ENCODE data around the gene CCL26.
"Not testable (repeated sequence)": the region's sequence is repeated elsewhere in the genome, so short reads cannot be mapped to it uniquely, and the experiment has no call there.

CCL26 gene

DNA sequence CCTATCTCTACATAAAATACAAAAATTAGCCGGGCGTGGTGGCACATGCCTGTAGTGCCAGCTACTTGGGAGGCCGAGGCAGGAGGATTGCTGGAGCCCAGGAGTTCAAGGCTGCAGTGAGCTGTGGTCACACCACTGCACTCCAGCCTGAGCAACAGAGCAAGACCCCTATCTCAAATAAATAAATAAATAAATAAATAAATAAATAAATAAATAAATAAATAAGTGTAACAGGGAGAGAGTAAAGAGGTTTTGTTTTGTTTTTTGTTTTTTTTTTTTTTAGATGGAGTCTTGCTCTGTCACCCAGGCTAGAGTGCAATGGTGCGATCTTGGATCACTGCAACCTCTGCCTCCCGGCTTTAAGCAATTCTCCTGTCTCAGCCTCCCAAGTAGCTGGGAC is 20.6 kb upstream of the CCL26 start:
- DNase-seq (ENCODE audit: low read depth in 2 of 2) = not testable (repeated sequence)

GRCh38 chr7:75789361-75789924 is 17.4 kb upstream of the CCL26 start:
- DNase-seq (ENCODE audit: low read depth in 2 of 2) = no peak

GRCh38 chr7:75788154-75788847 is 16.3 kb upstream of the CCL26 start:
- DNase-seq (ENCODE audit: low read depth in 2 of 2) = not testable (repeated sequence)

- DNase-seq (ENCODE audit: low read depth in 2 of 2) = not testable (repeated sequence)
Measured at GRCh38 chr7:75783058-75783457, 11.0 kb upstream of the CCL26 start.

DNA sequence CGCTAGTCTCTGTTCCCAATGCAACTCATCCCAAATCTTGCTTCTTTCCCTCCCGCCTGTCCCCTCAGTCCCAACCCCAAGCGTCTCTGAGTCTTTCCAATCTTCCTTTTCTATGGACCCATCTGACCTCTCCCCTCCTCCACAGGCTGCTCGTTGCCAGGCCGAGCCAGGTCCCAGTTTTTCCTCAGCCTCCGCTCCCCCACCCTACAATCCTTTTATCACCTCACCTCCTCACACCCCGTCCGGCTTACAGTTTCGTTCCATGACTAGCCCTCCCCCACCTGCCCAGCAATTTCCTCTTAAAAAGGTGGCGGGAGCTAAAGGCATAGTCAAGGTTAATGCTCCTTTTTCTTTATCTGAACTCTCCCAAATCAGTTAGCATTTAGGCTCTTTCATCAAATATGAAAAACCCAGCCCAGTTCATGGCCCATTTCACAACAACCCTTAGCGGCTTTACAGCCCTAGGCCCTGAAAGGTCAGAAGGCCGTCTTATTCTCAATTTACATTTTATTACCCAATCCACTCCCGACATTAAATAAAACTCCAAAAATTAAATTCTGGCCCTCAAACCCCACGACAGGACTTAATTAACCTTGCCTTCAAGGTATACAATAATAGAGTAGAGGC is 8.7 kb upstream of the CCL26 start:
- not testable (repeated sequence) for DNase-seq (ENCODE audit: low read depth in 2 of 2)

DNA sequence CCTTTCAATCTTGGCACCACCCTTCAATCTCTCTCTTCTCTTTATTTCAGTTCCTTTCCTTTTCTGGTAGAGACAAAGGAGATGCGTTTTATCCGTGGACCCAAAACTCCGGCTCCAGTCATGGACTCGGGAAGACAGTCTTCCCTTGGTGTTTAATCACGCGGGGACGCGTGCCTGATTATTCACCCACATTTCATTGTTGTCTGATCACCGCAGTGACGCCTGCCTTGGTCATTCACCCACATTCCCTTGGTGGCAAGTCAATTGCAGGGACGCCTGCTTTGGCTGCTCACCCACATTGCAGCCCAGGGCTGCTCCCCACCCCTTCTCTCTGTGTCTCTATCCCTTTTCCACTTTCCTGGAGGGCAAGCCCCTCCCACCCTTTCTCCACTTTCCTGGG is 7.5 kb upstream of the CCL26 start:
- not testable (repeated sequence) for DNase-seq (ENCODE audit: low read depth in 2 of 2)

- not testable (repeated sequence) for DNase-seq (ENCODE audit: low read depth in 2 of 2)
Measured at GRCh38 chr7:75779035-75779434, 7.0 kb upstream of the CCL26 start.

DNA sequence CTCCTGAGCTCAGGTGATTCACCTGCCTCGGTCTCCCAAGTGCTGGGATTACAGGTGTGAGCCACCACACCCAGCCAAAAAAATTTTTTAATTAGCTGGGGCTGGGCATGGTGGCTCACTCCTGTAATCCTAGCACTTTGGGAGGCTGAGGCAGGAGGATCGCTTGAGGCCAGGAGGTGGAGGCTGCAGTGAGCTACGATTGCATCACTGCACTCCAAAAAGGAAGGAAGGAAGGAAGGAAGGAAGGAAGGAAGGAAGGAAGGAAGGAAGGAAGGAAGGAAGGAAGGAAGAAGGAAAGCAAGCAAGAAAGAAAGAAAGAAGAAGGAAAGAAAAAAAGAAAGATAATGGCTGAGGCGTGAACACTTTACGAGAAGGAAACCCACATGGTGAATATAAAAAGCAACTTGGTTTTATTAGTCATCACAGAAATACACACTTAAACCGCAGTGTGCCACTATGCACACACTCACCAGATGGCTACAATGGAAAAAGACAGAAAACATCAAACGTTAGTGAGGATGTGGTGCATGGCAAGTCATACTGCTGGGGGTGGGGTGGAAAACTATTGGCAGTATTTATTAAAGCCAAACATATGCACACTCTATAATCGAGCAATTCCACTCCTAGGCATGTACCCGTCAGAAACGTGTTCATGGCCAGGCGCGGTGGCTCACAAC is 4.4 kb upstream of the CCL26 start:
- DNase-seq (ENCODE audit: low read depth in 2 of 2) = peak; percentile 91 to 92

GRCh38 chr7:75773958-75774357 is 1.9 kb upstream of the CCL26 start:
- not testable (repeated sequence) for DNase-seq (ENCODE audit: low read depth in 2 of 2)

DNA sequence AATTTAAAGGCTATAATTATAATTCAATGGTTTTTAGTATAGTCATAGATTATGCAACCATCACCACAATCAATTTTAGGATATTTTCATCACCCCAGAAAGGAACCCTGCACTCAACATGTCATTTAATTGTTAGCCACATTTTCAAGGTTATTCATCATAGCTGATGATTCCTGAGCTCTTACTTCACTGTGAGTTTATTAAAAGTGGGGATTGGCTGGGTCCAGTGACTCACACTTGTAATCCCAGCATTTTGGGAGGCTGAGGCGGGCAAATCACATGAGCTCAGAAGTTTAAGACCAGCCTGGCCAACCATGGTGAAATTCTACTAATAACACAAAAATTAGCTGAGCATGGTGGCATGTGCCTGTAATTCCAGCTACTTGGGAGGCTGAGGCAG is 787 bp downstream of the CCL26 start:
- DNase-seq (ENCODE audit: low read depth in 2 of 2) = peak; percentile 75 to 82

- DNase-seq (ENCODE audit: low read depth in 2 of 2) = peak; percentile 40 to 53
Measured at GRCh38 chr7:75762350-75762917, 9.6 kb downstream of the CCL26 start.

- not testable (repeated sequence) for DNase-seq (ENCODE audit: low read depth in 2 of 2)
Measured at GRCh38 chr7:75761801-75762200, 10.2 kb downstream of the CCL26 start.

DNA sequence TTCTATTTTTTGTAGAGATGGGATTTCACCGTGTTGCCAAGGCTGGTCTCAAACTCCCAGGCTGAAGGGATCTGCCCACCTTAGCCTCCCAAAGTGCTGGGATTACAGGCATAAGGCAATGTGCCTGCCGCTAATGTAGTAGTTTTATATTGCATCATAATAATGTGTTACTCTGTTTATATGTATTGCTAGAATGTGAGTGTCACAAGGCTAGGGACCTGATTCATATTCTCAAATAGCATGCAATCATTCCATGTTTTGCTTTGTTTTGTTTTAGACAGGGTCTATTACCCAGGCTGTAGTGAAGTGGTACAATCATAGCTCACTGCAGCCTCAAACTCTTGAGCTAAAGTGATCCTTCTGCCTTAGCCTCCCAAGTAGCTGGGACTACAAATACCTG is 13.5 kb downstream of the CCL26 start:
- DNase-seq (ENCODE audit: low read depth in 2 of 2) = no peak

- DNase-seq (ENCODE audit: low read depth in 2 of 2) = no peak
Measured at GRCh38 chr7:75757860-75758259, 14.2 kb downstream of the CCL26 start.

- DNase-seq (ENCODE audit: low read depth in 2 of 2) = no peak
Measured at GRCh38 chr7:75756991-75757676, 14.9 kb downstream of the CCL26 start.

DNA sequence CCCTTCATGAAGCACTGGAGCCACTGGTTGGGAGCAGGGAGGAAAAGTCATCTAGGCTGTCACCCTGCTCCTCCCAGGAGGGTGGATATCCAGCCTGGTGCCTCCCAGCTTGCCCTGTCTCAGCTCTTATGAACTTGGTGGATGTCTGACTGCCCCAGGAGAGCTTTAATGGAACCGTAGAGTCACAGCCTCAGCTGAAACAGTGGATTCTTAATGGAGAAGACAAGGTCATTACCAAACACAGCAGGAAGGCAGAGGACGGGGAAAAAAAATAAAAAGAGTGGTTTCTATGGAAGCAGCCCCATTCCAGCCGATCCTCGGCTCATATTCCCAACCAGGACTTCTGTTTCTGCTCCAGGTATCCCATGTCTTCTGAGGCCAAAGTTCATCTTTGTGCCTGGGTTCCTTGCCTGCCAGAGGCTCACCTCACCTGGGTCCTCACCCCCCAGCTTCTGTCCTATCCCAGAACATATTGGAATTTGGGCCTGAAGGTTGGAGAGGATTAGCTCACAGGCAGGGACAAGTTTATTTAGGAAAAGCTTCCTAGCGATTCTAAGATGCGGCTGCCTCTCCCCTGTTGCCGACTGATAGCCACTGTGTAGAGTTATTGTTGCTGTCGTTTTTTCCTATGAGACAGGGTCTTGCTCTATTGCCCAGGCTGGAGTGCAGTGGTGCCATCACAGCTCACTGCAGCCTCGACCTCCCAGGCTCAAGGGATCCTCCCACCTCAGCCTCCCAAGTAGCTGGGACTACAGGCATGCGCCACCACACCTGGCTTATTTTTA is 15.6 kb downstream of the CCL26 start:
- DNase-seq (ENCODE audit: low read depth in 2 of 2) = no peak

DNA sequence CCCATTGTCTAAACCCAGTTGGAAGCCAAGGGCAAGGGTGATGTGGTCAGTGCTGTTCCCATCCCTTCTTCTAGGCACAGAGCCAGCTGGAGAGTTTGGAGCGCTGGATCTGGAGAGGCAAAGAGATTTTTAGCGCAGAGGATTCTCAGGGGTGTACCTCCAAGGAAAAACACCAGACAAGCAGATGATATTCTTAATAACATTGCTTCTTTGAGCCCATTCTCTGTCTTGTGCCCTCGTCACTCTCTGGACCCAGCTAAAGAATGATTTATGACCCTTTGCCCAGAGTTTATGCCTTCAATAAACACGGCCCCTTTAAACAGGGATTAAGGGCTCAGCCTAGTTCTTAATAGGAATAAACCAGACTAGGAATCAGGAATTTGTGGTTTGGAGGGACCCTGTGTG is 28.6 kb downstream of the CCL26 start:
- no peak for DNase-seq (ENCODE audit: low read depth in 2 of 2)

DNA sequence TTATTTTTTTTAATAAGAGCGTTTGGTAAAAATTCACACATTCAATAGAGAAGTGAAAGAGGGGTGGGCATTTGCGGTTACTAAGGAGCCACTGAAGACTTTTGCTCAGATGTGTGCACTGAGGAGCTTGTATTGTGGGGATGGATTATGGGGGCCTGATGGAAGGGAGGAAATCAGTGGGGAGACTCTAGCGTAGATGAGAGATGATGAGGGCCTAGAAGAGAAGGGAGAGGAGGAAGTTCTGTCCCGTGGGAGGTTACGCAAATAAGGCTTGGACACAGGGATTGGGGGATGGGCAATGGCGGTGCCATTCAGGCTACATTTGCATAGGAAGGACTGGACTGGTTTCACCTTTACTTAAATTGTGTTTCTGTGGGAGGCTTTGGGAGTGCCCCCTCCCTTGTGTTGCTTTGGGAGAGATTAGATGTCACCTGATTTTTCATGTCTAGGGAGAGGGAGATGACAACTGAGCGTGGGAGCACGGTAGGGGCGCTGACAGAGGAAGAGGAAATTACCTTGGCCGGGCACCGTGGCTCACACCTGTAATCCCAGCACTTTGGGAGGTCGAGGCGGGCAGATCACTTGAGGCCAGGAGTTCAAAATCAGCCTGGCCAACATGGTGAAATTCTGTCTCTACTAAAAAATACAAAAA is 31.0 kb downstream of the CCL26 start:
- DNase-seq (ENCODE audit: low read depth in 2 of 2) = no peak

DNA sequence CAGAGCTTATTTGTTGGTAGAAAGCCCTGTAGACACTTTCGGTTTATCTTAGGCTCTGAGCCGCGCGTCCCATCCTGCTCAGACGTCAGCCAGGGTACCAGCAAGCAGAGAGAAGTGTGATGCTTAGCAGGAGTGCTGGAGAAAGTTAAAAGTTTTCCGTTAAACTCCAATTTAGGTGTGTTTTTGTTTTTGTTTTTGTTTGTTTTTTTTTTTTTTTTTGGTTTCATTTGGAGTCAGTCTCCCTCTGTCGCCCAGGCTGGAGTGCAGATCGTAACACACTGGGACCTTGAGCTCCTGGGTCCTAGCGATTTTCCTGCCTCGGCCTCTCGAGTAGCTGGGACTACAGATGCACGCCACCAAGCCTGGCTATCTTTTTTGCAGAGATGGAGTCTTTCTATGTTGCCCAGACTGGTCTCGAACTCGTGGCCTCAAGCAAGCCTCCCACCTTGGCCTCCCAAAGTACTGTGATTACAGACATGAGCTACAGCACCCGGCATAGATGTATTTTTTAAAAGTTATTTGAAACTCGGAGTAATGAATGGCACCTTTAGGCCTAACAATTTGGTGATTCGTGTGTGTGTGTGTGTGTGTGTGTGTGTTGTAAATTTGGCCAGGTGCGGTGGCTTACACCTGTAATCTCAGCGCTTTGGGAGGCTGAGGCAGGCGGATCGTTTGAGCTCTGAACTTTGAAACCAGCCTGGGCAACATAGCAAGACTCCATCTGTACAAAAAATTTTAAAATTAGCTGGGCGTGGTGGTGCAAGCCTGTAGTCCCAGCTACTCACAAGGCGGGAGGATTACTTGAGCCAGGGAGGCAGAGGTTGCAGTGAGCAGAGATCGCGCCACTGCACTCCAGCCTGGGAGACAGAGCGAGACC is 32.0 kb downstream of the CCL26 start:
- no peak for DNase-seq (ENCODE audit: low read depth in 2 of 2)

Data from fibroblast of skin of left biceps (primary cell).